Neuronal stem cell (in vitro differentiated cells): Measurements from ENCODE around the gene SPATA31A6. TPM values are rescaled to one million over a fixed set of nuclear protein-coding genes. Genes with fewer than 3 reads are reported as not detected.
"Not testable (repeated sequence)": the region's sequence is repeated elsewhere in the genome, so short reads cannot be mapped to it uniquely, and the experiment has no call there.

Experiments used
- DNase-seq: peaks from one replicate; pipeline ENCODE4 v3.0.0-alpha.2; 2013; ENCODE audit warnings: low spot score
- H2AFZ ChIP-seq: one replicate; pipeline ENCODE4 v1.6.1; 2013; ENCODE audit warnings: mild to moderate bottlenecking, low read length, inconsistent platforms
- H2AK5ac ChIP-seq: 2 replicates; pipeline ENCODE4 v1.6.1; 2013; ENCODE audit warnings: low read depth, mild to moderate bottlenecking, inconsistent platforms, low read length, moderate library complexity, mixed read lengths
- H2BK120ac ChIP-seq: 2 replicates; pipeline ENCODE4 v1.6.1; 2013; ENCODE audit warnings: low read depth, mild to moderate bottlenecking, inconsistent platforms, low read length, moderate library complexity, mixed read lengths
- H2BK12ac ChIP-seq: one replicate; pipeline ENCODE4 v1.6.1; 2013; ENCODE audit warnings: low read length, inconsistent platforms
- H2BK15ac ChIP-seq: 2 replicates; pipeline ENCODE4 v1.6.1; 2013; ENCODE audit warnings: mild to moderate bottlenecking, low read length, inconsistent platforms, mixed read lengths
- H2BK5ac ChIP-seq: one replicate; pipeline ENCODE4 v1.6.1; 2013; ENCODE audit warnings: inconsistent platforms, mild to moderate bottlenecking, low read length, moderate library complexity
- H3K14ac ChIP-seq: one replicate; pipeline ENCODE4 v1.6.1; 2013; ENCODE audit warnings: low read length, inconsistent platforms
- H3K18ac ChIP-seq: 2 replicates; pipeline ENCODE4 v1.6.1; 2013; ENCODE audit warnings: low read length, inconsistent platforms
- H3K23ac ChIP-seq: 2 replicates; pipeline ENCODE4 v1.6.1; 2013; ENCODE audit warnings: low read depth, mild to moderate bottlenecking, mixed read lengths, low read length, inconsistent platforms; ENCODE audit not compliant: poor library complexity
- H3K27ac ChIP-seq: replicated peaks from 3 replicates; pipeline ENCODE4 v1.5.1; 2013; ENCODE audit warnings: low read length, inconsistent platforms
- H3K27me3 ChIP-seq, 3 experiments: 2 replicates each; pipeline ENCODE4 v1.6.1; 2013; ENCODE audit warnings: low read length in 3 of 3, mild to moderate bottlenecking in 2 of 3, inconsistent platforms in 1 of 3, low read depth in 1 of 3, mixed read lengths in 1 of 3, moderate library complexity in 1 of 3; ENCODE audit not compliant: control insufficient read depth in 3 of 3, insufficient read depth in 3 of 3
- H3K36me3 ChIP-seq, 2 donors: replicated peaks in 1 of 2; 2 replicates each; pipeline ENCODE4 v1.6.1; 2013; ENCODE audit warnings: low read length in 2 of 2; ENCODE audit not compliant: control insufficient read depth in 2 of 2, insufficient read depth in 2 of 2
- H3K4ac ChIP-seq: 2 replicates; pipeline ENCODE4 v1.6.1; 2013; ENCODE audit warnings: inconsistent platforms, mild to moderate bottlenecking, low read length, moderate library complexity
- H3K4me1 ChIP-seq, 2 donors: 1 replicate in 1 of 2; 2 replicates in 1 of 2; pipeline ENCODE4 v1.6.1; 2013; ENCODE audit warnings: low read length in 2 of 2, low read depth in 1 of 2; ENCODE audit not compliant: control insufficient read depth in 2 of 2, insufficient read depth in 1 of 2
- H3K4me2 ChIP-seq: one replicate; pipeline ENCODE4 v1.6.1; 2013; ENCODE audit warnings: mild to moderate bottlenecking, low read length, inconsistent platforms; ENCODE audit not compliant: insufficient read depth, poor library complexity, severe bottlenecking
- H3K4me3 ChIP-seq, 2 donors: 2 replicates each; pipeline ENCODE4 v1.5.1; 2013; ENCODE audit warnings: low read length in 2 of 2, mild to moderate bottlenecking in 2 of 2, inconsistent platforms in 1 of 2, moderate library complexity in 1 of 2
- H3K79me1 ChIP-seq: one replicate; pipeline ENCODE4 v1.6.1; 2013; ENCODE audit warnings: low read depth, mild to moderate bottlenecking, inconsistent platforms, low read length, moderate library complexity
- H3K9ac ChIP-seq: one replicate; pipeline ENCODE4 v1.6.1; 2013; ENCODE audit warnings: mild to moderate bottlenecking, low read depth, low read length, inconsistent platforms; ENCODE audit not compliant: poor library complexity
- H3K9me3 ChIP-seq, 2 donors: replicated peaks in 1 of 2; 2 replicates each; pipeline versions ENCODE3 to v1.6.1; 2013; ENCODE audit warnings: low read length in 2 of 2, mild to moderate bottlenecking in 2 of 2, inconsistent platforms in 1 of 2, low read depth in 1 of 2, mixed read lengths in 1 of 2, moderate library complexity in 1 of 2; ENCODE audit not compliant: control insufficient read depth in 2 of 2, insufficient read depth in 1 of 2
- H4K8ac ChIP-seq: one replicate; pipeline ENCODE4 v1.6.1; 2013; ENCODE audit warnings: low read depth, mild to moderate bottlenecking, inconsistent platforms, low read length, moderate library complexity
- H4K91ac ChIP-seq: one replicate; pipeline ENCODE4 v1.6.1; 2013; ENCODE audit warnings: low read length, low read depth, mild to moderate bottlenecking, inconsistent platforms; ENCODE audit not compliant: poor library complexity
- WGBS, 2 donors: extraction: QIAGEN DNeasy Blood & Tissue Kit; methylation state at CpG; one replicate each; pipeline ENCODE4 v1.1.7; 2013; ENCODE audit warnings: missing lambda C conversion rate in 2 of 2, mixed read lengths in 1 of 2; ENCODE audit not compliant: insufficient read length in 2 of 2, insufficient replicate concordance in 1 of 2; ENCODE audit errors: extremely low coverage in 2 of 2; 5-methylcytosine and 5-hydroxymethylcytosine counted together
- small RNA-seq: library from polyadenylated mRNA; stranded (forward); fragments of <200 nt; extraction: miRNeasy Mini kit (QIAGEN cat#:217004); gene quantifications from one replicate; pipeline ENCODE3, GENCODE V24; 2013; ENCODE audit not compliant: insufficient read depth

The SPATA31A6 gene

GRCh38 chr9:42237381-42237780 is 53.9 kb downstream of the SPATA31A6 start:
- H2BK5ac ChIP-seq, H3K27ac ChIP-seq, DNase-seq, H3K27me3 ChIP-seq, H3K9me3 ChIP-seq, H3K4me1 ChIP-seq, H2BK12ac ChIP-seq, H3K14ac ChIP-seq, H4K91ac ChIP-seq, H3K9ac ChIP-seq, H3K36me3 ChIP-seq, H3K4ac ChIP-seq, H3K79me1 ChIP-seq, H2AFZ ChIP-seq, H4K8ac ChIP-seq, H2BK15ac ChIP-seq, H3K4me3 ChIP-seq, H3K23ac ChIP-seq, H3K18ac ChIP-seq, H2BK120ac ChIP-seq, H3K4me2 ChIP-seq, H2AK5ac ChIP-seq: not testable (repeated sequence)
- no CpG with 5 or more reads among the region's 3 CpGs for WGBS, 2 donors

- H3K4me2 ChIP-seq, H3K9me3 ChIP-seq, H2BK15ac ChIP-seq, H3K14ac ChIP-seq, H3K36me3 ChIP-seq, H3K4ac ChIP-seq, H3K9ac ChIP-seq, H2AFZ ChIP-seq, H2BK120ac ChIP-seq, H3K79me1 ChIP-seq, H3K4me1 ChIP-seq, H3K27ac ChIP-seq, H3K27me3 ChIP-seq, H2AK5ac ChIP-seq, H3K18ac ChIP-seq, H4K91ac ChIP-seq, H4K8ac ChIP-seq, H3K4me3 ChIP-seq, H3K23ac ChIP-seq, DNase-seq, H2BK5ac ChIP-seq, H2BK12ac ChIP-seq: not testable (repeated sequence)
- WGBS, 2 donors, result no CpG with 5 or more reads among the region's 2 CpGs
Measured at GRCh38 chr9:42238862-42239261, 55.4 kb downstream of the SPATA31A6 start.

Small RNA genes lying within 50 kb of the gene (small RNA-seq; reads per million reads assigned to genes)
- gene AL445584.3, result not detected
